Loucy (cell line): ENCODE measurements around the gene ZFR.

ENCODE experiments used
- EZH2phosphoT487 ChIP-seq: fragments of 200-600 bp; IDR thresholded peaks from 2 replicates; pipeline ENCODE4 v1.6.1; 2018; ENCODE audit warnings: antibody characterized with exemption, mild to moderate bottlenecking, moderate library complexity, borderline replicate concordance
- TF ChIP-seq, protein P1 (sequence below): fragments of 200-600 bp; sonication (generic); conservative IDR thresholded peaks from 2 replicates; pipeline ENCODE4 v1.5.1; 2014; ENCODE audit warnings: mild to moderate bottlenecking, antibody characterized with exemption, low read length

DNA sequence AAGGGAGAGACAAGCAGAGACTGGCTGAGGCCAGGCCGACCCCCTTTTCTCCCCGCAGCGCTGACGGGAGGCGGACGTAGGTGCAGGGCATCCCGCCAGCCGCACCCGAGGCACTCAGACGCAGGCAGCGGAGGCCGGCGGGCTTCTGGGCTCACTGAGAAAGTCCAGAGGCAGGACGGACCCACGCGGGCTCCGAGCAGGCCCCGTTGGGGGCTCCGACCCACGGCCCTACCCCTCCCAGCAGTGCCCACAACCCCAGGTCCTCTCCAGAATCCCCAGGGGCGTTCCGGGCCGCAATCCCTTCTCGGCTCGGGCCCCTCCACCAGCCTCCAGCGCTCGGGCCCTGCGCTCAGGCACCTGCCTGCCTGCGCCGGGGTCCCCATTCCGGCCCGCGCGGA, 132.3 kb downstream of the ZFR start:
- TF ChIP-seq, protein P1, sequence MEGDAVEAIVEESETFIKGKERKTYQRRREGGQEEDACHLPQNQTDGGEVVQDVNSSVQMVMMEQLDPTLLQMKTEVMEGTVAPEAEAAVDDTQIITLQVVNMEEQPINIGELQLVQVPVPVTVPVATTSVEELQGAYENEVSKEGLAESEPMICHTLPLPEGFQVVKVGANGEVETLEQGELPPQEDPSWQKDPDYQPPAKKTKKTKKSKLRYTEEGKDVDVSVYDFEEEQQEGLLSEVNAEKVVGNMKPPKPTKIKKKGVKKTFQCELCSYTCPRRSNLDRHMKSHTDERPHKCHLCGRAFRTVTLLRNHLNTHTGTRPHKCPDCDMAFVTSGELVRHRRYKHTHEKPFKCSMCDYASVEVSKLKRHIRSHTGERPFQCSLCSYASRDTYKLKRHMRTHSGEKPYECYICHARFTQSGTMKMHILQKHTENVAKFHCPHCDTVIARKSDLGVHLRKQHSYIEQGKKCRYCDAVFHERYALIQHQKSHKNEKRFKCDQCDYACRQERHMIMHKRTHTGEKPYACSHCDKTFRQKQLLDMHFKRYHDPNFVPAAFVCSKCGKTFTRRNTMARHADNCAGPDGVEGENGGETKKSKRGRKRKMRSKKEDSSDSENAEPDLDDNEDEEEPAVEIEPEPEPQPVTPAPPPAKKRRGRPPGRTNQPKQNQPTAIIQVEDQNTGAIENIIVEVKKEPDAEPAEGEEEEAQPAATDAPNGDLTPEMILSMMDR, result no peak
- TF ChIP-seq EZH2phosphoT487, result no peak
